Thyroid gland (tissue), 4 donors: Measurements from ENCODE around the gene TGM2.

Source experiments
- POLR2A ChIP-seq, 2 donors: fragments of 450-650 bp; IDR thresholded peaks; one replicate each; pipeline ENCODE4 v1.6.1; 2017; ENCODE audit warnings: antibody characterized with exemption in 2 of 2, mild to moderate bottlenecking in 2 of 2, moderate library complexity in 1 of 2
- TF ChIP-seq, protein P1 (sequence below), 6 experiments: fragments of 200-600 bp in 3 of 6; fragments of 450-650 bp in 3 of 6; sonication (generic) in 3 of 6; IDR thresholded peaks; one replicate each; pipeline ENCODE4 v1.5.1; 2016 to 2019; ENCODE audit warnings: antibody characterized with exemption in 6 of 6, mild to moderate bottlenecking in 2 of 6, inconsistent platforms in 1 of 6, moderate library complexity in 1 of 6

DNA sequence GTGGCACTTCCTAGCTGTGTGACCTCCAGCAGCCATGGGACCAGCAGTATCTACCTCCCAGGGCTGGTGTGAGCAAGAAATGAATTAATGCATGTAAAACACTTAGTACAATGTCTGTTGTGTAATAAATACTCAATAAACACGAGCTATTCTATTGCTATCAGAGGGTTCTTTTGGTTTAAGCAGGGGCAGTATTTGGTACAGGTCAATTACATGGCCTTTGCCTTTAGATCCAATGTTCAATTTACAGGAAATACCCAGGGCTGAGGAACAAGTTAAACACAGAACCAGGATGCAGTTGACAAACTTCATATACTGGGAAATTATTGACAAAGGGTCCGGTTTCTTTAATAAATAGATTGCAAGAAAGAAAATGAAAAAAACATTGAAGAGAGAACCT is 2.9 kb downstream of the TGM2 start:
- TF ChIP-seq, protein P1, sequence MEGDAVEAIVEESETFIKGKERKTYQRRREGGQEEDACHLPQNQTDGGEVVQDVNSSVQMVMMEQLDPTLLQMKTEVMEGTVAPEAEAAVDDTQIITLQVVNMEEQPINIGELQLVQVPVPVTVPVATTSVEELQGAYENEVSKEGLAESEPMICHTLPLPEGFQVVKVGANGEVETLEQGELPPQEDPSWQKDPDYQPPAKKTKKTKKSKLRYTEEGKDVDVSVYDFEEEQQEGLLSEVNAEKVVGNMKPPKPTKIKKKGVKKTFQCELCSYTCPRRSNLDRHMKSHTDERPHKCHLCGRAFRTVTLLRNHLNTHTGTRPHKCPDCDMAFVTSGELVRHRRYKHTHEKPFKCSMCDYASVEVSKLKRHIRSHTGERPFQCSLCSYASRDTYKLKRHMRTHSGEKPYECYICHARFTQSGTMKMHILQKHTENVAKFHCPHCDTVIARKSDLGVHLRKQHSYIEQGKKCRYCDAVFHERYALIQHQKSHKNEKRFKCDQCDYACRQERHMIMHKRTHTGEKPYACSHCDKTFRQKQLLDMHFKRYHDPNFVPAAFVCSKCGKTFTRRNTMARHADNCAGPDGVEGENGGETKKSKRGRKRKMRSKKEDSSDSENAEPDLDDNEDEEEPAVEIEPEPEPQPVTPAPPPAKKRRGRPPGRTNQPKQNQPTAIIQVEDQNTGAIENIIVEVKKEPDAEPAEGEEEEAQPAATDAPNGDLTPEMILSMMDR (IDR thresholded peaks at IDR 0.05): no peak
- TF ChIP-seq POLR2A (IDR thresholded peaks at IDR 0.05): no peak
